AG04450 (cell line): ENCODE data around the gene PALM. TPM values are rescaled to one million over a fixed set of nuclear protein-coding genes. Genes with fewer than 3 reads are reported as not detected.

Source experiments
- CTCF ChIA-PET: fragments of 300-600, 350-600 bp; formaldehyde crosslinking; extraction: SDS; loops from one replicate; lab custom pipeline; 2022; ENCODE audit warnings: antibody characterized with exemption, inconsistent platforms; lab: Charles Lee
- POLR2A ChIA-PET: fragments of 350-600 bp; formaldehyde crosslinking; extraction: SDS; loops from one replicate; lab custom pipeline; 2021; ENCODE audit warnings: antibody characterized with exemption, inconsistent platforms; lab: Yijun Ruan, JAX
- DNase-seq: peaks from one replicate; pipeline ENCODE4 v3.0.0-alpha.2; 2011; ENCODE audit warnings: low read depth, low spot score
- H3K27ac ChIP-seq: one replicate; pipeline ENCODE4 v1.5.1; 2012; ENCODE audit warnings: low read depth, low read length, control low read depth
- H3K27me3 ChIP-seq: one replicate; pipeline ENCODE4 v1.6.0; 2012; ENCODE audit warnings: low read length; ENCODE audit not compliant: control insufficient read depth, insufficient read depth
- H3K4me3 ChIP-seq: 2 replicates; pipeline ENCODE4 v1.5.1; 2011; ENCODE audit warnings: mild to moderate bottlenecking, low read depth, low read length, control low read depth
- H3K9me3 ChIP-seq: 2 replicates; pipeline ENCODE4 v1.5.1; 2012; ENCODE audit warnings: low read length; ENCODE audit not compliant: control insufficient read depth, insufficient read depth
- CTCF ChIP-seq: IDR thresholded peaks from 2 replicates; pipeline ENCODE4 v1.5.1; 2011; ENCODE audit warnings: low read depth, low read length, control low read depth, inconsistent platforms
- polyA plus RNA-seq: library from polyadenylated mRNA; depleted of rRNA; stranded (reverse); fragments of >200 nt; gene quantifications from 2 replicates; pipeline ENCODE4 v1.2.3, GENCODE V29; 2011

PALM gene
- polyA plus RNA-seq, 1 experiment = 1.8 TPM

DNA sequence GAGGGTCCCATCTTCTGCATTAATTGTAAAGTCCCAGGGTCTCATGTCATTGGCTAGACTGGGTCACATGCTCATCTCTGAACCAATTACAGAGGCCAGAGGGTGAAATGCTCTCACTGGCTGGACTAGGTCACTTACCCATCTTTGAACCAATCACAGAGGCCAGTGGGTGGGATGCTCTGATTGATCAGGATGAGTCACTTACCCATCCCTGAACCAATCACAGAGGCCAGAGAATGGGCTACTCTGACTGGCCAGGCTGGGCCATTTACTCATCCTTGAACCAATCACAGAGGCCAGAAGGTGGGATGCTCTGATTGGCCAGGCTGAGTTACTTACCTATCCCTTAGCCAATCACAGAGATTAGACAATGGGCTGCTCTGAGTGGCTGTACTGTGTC, 47.5 kb downstream of the PALM start:
- no peak for DNase-seq
- H3K27me3 ChIP-seq = no peaks in the 10 kb centered on the region
- peaks cover 22% of the 10 kb centered on the region for H3K9me3 ChIP-seq
- no peak overlapping the region for H3K4me3 ChIP-seq
- ChIA-PET POLR2A (no interaction called here), CTCF (interaction anchor here (1.4 kb wide), 1 partner anchor 13 kb away, joined by 4 read pairs; no protein-coding TSS in a partner anchor)
- no peak for TF ChIP-seq CTCF
- H3K27ac ChIP-seq = no peak overlapping the region

- Histone ChIP-seq H3K4me3 (no peak overlapping the region), H3K27ac (no peak overlapping the region), H3K27me3 (no peaks in the 10 kb centered on the region), H3K9me3 (peaks cover 28% of the 10 kb centered on the region)
- no peak for DNase-seq
- CTCF ChIA-PET = no interaction called here
- POLR2A ChIA-PET = no interaction called here
- no peak for TF ChIP-seq CTCF
These were observed 48.3 kb downstream of the PALM start for GRCh38 chr19:756821-757688.

DNA sequence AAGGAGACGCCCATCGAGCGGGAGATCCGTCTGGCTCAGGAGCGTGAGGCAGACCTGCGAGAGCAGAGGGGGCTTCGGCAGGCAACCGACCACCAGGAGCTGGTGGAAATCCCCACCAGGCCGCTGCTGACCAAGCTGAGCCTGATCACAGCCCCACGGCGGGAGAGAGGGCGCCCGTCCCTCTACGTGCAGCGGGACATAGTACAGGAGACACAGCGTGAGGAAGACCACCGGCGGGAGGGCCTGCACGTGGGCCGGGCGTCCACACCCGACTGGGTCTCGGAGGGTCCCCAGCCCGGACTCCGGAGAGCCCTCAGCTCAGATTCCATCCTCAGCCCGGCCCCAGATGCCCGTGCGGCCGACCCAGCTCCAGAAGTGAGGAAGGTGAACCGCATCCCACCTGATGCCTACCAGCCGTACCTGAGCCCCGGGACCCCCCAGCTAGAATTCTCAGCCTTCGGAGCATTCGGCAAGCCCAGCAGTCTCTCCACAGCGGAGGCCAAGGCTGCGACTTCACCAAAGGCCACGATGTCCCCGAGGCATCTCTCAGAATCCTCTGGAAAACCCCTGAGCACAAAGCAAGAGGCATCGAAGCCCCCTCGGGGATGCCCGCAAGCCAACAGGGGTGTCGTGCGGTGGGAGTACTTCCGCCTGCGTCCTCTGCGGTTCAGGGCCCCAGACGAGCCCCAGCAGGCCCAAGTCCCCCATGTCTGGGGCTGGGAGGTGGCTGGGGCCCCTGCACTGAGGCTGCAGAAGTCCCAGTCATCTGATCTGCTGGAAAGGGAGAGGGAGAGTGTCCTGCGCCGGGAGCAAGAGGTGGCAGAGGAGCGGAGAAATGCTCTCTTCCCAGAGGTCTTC, 49.3 kb downstream of the PALM start:
- H3K27ac ChIP-seq = no peak overlapping the region
- no peak for DNase-seq
- no peak for TF ChIP-seq CTCF
- peaks cover 28% of the 10 kb centered on the region for H3K9me3 ChIP-seq
- H3K27me3 ChIP-seq = no peaks in the 10 kb centered on the region
- no peak overlapping the region for H3K4me3 ChIP-seq
- CTCF ChIA-PET = no interaction called here
- POLR2A ChIA-PET = no interaction called here

DNA sequence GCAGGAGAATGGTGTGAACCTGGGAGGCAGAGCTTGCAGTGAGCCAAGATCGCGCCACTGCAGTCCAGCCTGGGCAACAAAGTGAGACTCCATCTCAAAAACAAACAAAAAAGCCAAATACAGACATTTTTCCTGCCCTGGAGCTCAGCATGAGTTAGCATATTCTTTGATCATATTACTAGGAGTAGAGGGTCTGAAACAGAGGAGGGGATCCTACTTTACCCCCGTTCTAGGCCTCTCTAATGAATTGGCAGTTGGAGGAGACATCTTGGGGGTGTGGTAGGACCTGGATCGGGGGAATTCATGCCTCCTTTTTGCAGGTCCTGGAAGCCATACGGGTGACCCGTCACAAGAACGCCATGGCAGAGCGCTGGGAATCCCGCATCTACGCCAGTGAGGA, 54.4 kb downstream of the PALM start:
- ChIA-PET CTCF (no interaction called here), POLR2A (interaction anchor here (1.2 kb wide), 1 partner anchor 10 kb away, joined by 3 read pairs; no protein-coding TSS in a partner anchor)
- no peak overlapping the region for H3K4me3 ChIP-seq
- no peaks in the 10 kb centered on the region for H3K27me3 ChIP-seq
- peaks cover 12% of the 10 kb centered on the region for H3K9me3 ChIP-seq
- no peak overlapping the region for H3K27ac ChIP-seq
- TF ChIP-seq CTCF = no peak
- DNase-seq = no peak
